ENCODE data around the gene SETBP1.

GRCh38 chr18:44840058-44840790, 159.5 kb downstream of the SETBP1 start:
- no peak for TF ChIP-seq TAF1 (IDR thresholded peaks at IDR 0.05; ENCODE audit: borderline replicate concordance, low read depth, low read length)
- TF ChIP-seq POLR2AphosphoS5 (IDR thresholded peaks at IDR 0.05; ENCODE audit: low read depth, low read length) = no peak
- TF ChIP-seq POLR2A (IDR thresholded peaks at IDR 0.05; ENCODE audit: low read depth, low read length) = no peak
